Thymus (tissue), 11 donors: ENCODE measurements around the gene HAUS2. TPM values are rescaled to one million over a fixed set of nuclear protein-coding genes. Genes with fewer than 3 reads are reported as not detected.
"Not testable (repeated sequence)": the region's sequence is repeated elsewhere in the genome, so short reads cannot be mapped to it uniquely, and the experiment has no call there.

Source experiments
- DNase-seq, 9 donors: peaks; one replicate each; pipeline ENCODE4 v3.0.0-alpha.2; 2013; ENCODE audit warnings: low spot score in 9 of 9, low read depth in 6 of 9, missing footprints in 1 of 9
- H3K27ac ChIP-seq, 2 donors: one replicate each; pipeline ENCODE4 v1.5.1; 2013; ENCODE audit warnings: control low read depth in 1 of 2, low read depth in 1 of 2, low read length in 1 of 2, mild to moderate bottlenecking in 1 of 2, moderate library complexity in 1 of 2
- H3K27me3 ChIP-seq, 2 donors: one replicate each; pipeline ENCODE4 v1.5.1; 2013; ENCODE audit warnings: low read length in 1 of 2; ENCODE audit not compliant: control insufficient read depth in 2 of 2, insufficient read depth in 1 of 2
- H3K36me3 ChIP-seq, 2 donors: one replicate each; pipeline ENCODE4 v1.5.1; 2013; ENCODE audit warnings: low read length in 1 of 2, mild to moderate bottlenecking in 1 of 2, moderate library complexity in 1 of 2; ENCODE audit not compliant: control insufficient read depth in 2 of 2, insufficient read depth in 2 of 2
- H3K4me1 ChIP-seq, 2 donors: one replicate each; pipeline ENCODE4 v1.5.1; 2013; ENCODE audit warnings: low read length in 2 of 2; ENCODE audit not compliant: control insufficient read depth in 2 of 2, insufficient read depth in 2 of 2
- H3K4me3 ChIP-seq, 2 donors: one replicate each; pipeline ENCODE4 v1.5.1; 2013; ENCODE audit warnings: low read length in 2 of 2, control low read depth in 1 of 2, mild to moderate bottlenecking in 1 of 2
- H3K9me3 ChIP-seq, 2 donors: one replicate each; pipeline ENCODE4 v1.5.1; 2013; ENCODE audit warnings: low read length in 1 of 2, mild to moderate bottlenecking in 1 of 2; ENCODE audit not compliant: control insufficient read depth in 2 of 2, insufficient read depth in 1 of 2
- WGBS: extraction: QIAGEN DNeasy Blood & Tissue Kit; methylation state at CpG from one replicate; pipeline ENCODE4 v1.1.7; 2013; 5-methylcytosine and 5-hydroxymethylcytosine counted together
- polyA plus RNA-seq: library from polyadenylated mRNA; stranded (reverse); fragments of 200-250 nt; gene quantifications from one replicate; pipeline ENCODE4 v1.2.3, GENCODE V29; 2013
- total RNA-seq: library from RNA; stranded (reverse); fragments of 120-200 nt; gene quantifications from one replicate; pipeline ENCODE4 v1.2.4, GENCODE V29; 2013
- donor health status: healthy.

HAUS2 gene
- total and polyA plus RNA-seq, 2 donors: 18.6 to 24.5 TPM

DNA sequence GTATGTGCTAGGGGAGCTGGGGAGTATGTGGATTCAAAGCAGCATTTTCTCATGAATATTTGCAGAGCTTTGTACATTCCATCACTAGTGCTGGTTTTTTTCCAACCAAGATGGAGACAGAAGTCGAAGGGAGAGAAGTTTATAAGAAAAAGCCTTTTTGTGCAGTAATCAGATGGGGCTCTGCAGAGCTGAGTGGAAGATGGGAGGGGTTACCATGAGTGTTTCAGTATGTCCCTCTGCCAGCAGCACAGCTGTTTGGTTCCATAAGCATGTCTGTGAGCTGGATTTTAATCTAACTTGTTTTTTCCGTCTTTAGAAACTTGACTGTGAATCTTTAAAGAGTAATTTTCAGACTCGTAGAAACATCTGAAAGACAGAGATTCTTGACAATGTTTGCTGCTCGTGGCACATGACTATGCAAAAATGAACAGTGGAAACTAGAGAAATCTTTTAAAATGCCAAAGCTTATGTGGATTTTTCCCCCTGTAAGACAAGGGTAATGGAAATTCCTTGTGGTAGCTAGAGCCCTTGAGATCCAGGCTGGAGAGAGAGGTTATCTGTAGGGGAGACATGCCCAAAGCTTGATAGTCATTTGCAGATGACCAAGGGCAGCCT, 47.1 kb downstream of the HAUS2 start:
- Histone ChIP-seq H3K9me3 (no peaks in the 10 kb centered on the region), H3K4me1 (peaks cover 0 to 3% of the 10 kb centered on the region in 2 donors), H3K27ac (no peak overlapping the region), H3K36me3 (peaks cover 0 to 3% of the 10 kb centered on the region in 2 donors), H3K27me3 (no peaks in the 10 kb centered on the region), H3K4me3 (no peak overlapping the region)
- no peak for DNase-seq
- 57% methylated on average over 4 of the region's 4 CpGs for WGBS

DNA sequence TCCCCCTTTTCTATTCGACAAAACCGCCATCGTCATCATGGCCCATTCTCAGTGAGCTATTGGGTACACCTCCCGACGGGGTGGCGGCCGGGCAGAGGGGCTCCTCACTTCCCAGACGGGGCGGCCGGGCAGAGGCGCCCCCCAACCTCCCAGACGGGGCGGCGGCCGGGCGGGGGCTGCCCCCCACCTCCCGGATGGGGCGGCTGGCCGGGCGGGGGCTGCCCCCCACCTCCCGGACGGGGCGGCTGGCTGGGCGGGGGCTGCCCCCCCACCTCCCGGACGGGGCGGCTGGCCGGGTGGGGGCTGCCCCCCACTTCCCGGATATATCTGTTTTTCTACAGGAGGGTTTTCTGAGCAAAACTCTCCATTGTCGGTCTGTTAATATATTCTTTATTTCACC, 52.7 kb downstream of the HAUS2 start:
- H3K9me3 ChIP-seq, H3K4me3 ChIP-seq, DNase-seq, H3K36me3 ChIP-seq, H3K27ac ChIP-seq, H3K27me3 ChIP-seq: not testable (repeated sequence)
- peaks cover 19 to 30% of the 10 kb centered on the region in 2 donors for H3K4me1 ChIP-seq
- WGBS: 98% methylated on average over 30 of the region's 30 CpGs

DNA sequence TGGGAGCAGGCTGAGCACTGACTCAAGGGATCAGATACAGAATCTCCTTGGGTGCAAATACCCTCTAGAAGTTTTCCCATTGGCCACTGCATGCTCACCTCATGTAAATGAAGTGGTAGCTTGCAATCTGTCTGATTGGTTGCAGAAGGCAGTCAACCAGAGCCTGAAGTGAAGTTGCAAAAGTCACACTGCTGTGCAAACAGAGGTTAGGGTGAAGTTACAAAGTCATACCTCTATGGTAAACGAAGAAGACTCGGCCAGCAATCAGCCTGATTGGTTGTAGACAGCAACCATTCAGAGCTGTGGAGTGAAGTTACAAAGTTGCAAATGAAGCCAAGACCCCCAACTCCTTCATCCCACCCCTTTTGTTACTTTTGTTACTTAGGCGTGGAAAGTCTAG, 53.9 kb downstream of the HAUS2 start:
- peaks cover 19 to 38% of the 10 kb centered on the region in 2 donors for H3K4me1 ChIP-seq
- 93% methylated on average over 3 of the region's 3 CpGs for WGBS

DNA sequence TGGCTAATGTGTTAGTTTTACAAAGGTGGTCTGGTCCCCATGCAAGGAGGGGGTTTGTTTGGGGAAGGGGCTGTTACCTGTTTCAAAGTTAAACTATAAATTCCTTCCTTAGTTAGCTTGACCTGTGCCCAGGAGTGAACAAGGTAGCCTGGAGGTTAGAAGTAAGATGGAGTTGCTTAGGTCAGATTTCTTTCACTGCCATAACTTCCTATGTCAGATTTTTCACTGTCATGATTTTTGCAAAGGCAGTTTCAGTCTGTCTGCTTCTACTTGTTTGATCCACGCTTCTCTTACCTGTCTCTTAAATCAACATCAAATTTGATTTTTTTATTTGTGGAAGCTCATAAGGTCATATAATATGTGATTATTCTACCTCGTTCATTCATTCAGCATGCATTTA, 55.3 kb downstream of the HAUS2 start:
- peaks cover 33 to 50% of the 10 kb centered on the region in 2 donors for H3K4me1 ChIP-seq
- 91% methylated on average over 2 of the region's 2 CpGs for WGBS
- H3K4me3 ChIP-seq: no peak overlapping the region
- DNase-seq: no peak
- H3K36me3 ChIP-seq: no peaks in the 10 kb centered on the region
- H3K27ac ChIP-seq: no peak overlapping the region
- no peaks in the 10 kb centered on the region for H3K9me3 ChIP-seq
- H3K27me3 ChIP-seq: no peaks in the 10 kb centered on the region

More for the DNA sequence above, 53.9 kb downstream of the HAUS2 start:
- no peak overlapping the region for H3K27ac ChIP-seq
- H3K4me3 ChIP-seq: no peak overlapping the region
- H3K9me3 ChIP-seq: no peaks in the 10 kb centered on the region
- H3K36me3 ChIP-seq: no peaks in the 10 kb centered on the region
- H3K27me3 ChIP-seq: no peaks in the 10 kb centered on the region
- no peak for DNase-seq

DNA sequence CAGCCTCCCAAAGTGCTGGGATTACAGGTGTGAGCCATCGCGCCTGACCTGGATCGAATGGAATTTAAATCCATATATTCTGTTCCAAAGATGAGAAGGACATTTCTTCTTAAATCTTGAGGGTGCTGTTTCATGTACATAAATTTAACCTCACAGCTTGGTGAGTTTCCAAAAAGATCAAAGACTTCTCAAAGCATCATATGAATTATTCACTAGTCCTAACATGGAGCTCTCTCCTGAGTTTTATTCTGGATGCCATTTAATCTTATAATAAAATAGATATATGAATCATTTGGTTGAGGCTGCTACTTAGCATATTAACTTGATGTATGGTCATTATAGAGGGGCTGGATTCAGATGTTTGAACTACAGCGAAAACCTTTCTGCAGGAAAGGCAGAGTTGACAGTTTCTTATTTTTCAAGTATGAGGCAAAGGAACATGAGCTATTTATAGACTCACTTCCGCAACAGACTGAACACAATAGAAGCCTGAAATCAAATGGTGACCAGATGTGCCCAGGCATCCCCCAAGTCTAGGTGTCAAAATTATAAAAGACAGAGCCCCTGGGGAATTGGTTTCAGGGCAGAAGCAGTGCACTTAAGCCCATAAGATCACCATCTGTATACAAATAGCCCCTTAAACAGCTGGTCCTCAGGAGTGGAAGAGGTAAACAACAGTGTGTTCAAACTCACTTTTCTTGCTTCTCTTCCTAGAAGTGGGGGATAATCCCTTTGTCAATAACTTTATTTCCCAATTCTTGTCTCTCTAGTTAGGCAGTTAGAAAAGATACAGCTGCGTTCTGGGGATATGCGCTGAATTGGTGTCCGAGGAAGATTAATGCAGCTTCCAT, 56.5 kb downstream of the HAUS2 start:
- no peaks in the 10 kb centered on the region for H3K27me3 ChIP-seq
- DNase-seq: peak in 5 of 9 donors; percentile 59 to 83 (median 66)
- H3K4me1 ChIP-seq: peaks cover 35 to 52% of the 10 kb centered on the region in 2 donors
- H3K4me3 ChIP-seq: no peak overlapping the region
- no peaks in the 10 kb centered on the region for H3K9me3 ChIP-seq
- H3K36me3 ChIP-seq: no peaks in the 10 kb centered on the region
- H3K27ac ChIP-seq: peak overlapping the region; percentile 73 to 91
- WGBS: 50% methylated on average over 8 of the region's 8 CpGs

DNA sequence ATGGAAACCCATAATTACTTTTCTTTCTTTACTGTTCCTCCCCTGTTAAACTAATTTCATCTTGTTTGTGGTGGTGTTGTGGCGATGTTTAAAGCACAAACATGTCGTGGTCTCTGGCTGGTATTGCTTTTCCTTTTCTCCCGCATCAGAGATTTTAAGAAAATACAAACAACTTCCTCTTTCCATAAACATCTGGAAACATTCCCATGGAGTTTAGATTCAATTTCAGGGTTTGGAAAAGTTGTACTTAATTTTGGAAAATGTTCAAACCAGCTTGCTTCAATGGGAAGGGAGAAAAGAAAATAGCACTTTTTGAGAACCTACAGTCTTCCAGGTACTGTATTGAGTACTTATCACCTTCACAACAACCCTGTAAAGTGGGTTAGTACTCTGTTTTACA, 57.2 kb downstream of the HAUS2 start:
- Histone ChIP-seq H3K27ac (peak overlapping the region; percentile 73 to 91), H3K4me1 (peaks cover 35 to 52% of the 10 kb centered on the region in 2 donors), H3K36me3 (no peaks in the 10 kb centered on the region), H3K27me3 (no peaks in the 10 kb centered on the region), H3K4me3 (no peak overlapping the region), H3K9me3 (no peaks in the 10 kb centered on the region)
- DNase-seq: peak in 1 of 9 donors; percentile 48
- 47% methylated on average over 3 of the region's 3 CpGs for WGBS

DNA sequence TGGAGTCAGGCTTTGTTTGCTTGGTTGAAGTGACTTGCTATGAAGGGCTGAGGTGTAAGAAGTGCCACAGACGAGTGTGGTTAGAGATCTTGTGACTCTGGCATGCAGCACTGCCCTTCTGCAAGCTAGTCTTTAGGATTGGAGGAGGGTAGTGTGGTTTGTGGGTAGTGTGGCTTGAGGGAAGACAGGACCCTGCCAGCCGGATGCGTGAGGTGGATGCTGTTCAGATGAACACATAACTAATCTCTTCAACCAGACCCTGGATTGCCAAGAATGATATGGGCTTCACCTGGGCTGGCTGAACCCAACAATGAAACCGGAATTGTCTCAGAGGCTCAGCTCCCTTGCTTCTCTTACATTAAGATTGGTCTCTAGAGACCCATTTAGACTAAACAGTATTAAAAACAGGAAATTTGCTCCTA, 59.5 kb downstream of the HAUS2 start:
- Histone ChIP-seq H3K4me3 (no peak overlapping the region), H3K36me3 (peaks cover 0 to 2% of the 10 kb centered on the region in 2 donors), H3K27me3 (no peaks in the 10 kb centered on the region), H3K27ac (peak overlapping the region; percentile 33 to 71), H3K9me3 (no peaks in the 10 kb centered on the region), H3K4me1 (peaks cover 35 to 50% of the 10 kb centered on the region in 2 donors)
- WGBS: 3% methylated on average over 4 of the region's 4 CpGs
- DNase-seq: peak in 3 of 9 donors; percentile 43 to 74 (median 52)

DNA sequence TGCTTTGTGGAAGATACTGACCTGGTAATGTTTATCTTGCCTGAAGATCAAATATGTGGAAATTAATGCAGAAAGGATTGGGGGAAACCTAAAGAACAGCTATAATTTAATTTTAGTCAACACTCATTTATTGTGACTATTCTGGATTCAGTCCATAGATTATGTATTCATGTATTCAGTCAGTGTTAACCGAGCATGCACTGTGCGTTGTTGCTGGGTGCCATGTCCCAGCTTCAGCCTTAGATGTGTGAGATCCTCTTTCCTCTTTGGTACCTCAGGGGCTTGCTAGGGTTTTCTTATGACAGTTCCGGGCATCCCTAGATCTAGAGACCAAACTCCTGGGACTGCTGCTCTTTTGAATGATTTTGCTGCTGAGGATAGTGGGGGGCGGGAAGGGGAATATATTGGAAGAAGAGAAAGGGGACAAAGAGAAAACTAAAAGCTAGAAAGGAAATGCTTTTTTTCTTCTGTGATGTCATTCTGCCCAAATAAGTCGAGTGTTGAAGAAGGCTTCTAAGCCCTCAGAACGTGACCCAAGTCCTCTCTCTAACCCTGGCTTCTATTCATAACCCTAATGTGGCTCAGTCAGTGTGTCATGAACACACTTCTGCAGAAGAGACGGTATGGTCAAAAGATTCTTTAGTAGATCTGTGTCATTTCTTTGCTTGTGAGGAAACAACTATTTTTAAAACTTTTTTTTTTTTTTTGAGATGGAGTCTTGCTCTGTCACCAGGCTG, 60.3 kb downstream of the HAUS2 start:
- WGBS: 30% methylated on average over 7 of the region's 7 CpGs
- Histone ChIP-seq H3K36me3 (peaks cover 0 to 2% of the 10 kb centered on the region in 2 donors), H3K4me1 (peaks cover 31 to 42% of the 10 kb centered on the region in 2 donors), H3K27me3 (no peaks in the 10 kb centered on the region), H3K9me3 (no peaks in the 10 kb centered on the region), H3K27ac (peak overlapping the region; percentile 71 to 82), H3K4me3 (no peak overlapping the region)
- DNase-seq: peak in 1 of 9 donors; percentile 57
